ENCODE data around the gene IGFBP7.

IGFBP7 gene

GRCh38 chr4:57154926-57155325, 44.7 kb upstream of the IGFBP7 start:
- no peak for TF ChIP-seq CTCF (conservative IDR thresholded peaks at IDR 0.05; ENCODE audit: low read length)
- no peak for DNase-seq (ENCODE audit: low read depth)
- no peak overlapping the region for H3K4me3 ChIP-seq (ENCODE audit: low read length)

- H3K4me3 ChIP-seq (ENCODE audit: low read length): no peak overlapping the region
- peak; percentile 8 for DNase-seq (ENCODE audit: low read depth)
- TF ChIP-seq CTCF (conservative IDR thresholded peaks at IDR 0.05; ENCODE audit: low read length): no peak
These were observed 44.0 kb upstream of the IGFBP7 start for GRCh38 chr4:57154191-57154590.

- H3K4me3 ChIP-seq (ENCODE audit: low read length): no peak overlapping the region
- no peak for DNase-seq (ENCODE audit: low read depth)
- TF ChIP-seq CTCF (conservative IDR thresholded peaks at IDR 0.05; ENCODE audit: low read length): no peak
These were observed 43.0 kb upstream of the IGFBP7 start for GRCh38 chr4:57153207-57153606.

GRCh38 chr4:57151481-57151880, 41.3 kb upstream of the IGFBP7 start:
- DNase-seq (ENCODE audit: low read depth): no peak
- no peak overlapping the region for H3K4me3 ChIP-seq (ENCODE audit: low read length)
- TF ChIP-seq CTCF (conservative IDR thresholded peaks at IDR 0.05; ENCODE audit: low read length): no peak

GRCh38 chr4:57149833-57150232, 39.6 kb upstream of the IGFBP7 start:
- no peak for TF ChIP-seq CTCF (conservative IDR thresholded peaks at IDR 0.05; ENCODE audit: low read length)
- no peak for DNase-seq (ENCODE audit: low read depth)
- H3K4me3 ChIP-seq (ENCODE audit: low read length): no peak overlapping the region

GRCh38 chr4:57148831-57149505, 38.8 kb upstream of the IGFBP7 start:
- DNase-seq (ENCODE audit: low read depth): peak; percentile 75
- H3K4me3 ChIP-seq (ENCODE audit: low read length): no peak overlapping the region
- no peak for TF ChIP-seq CTCF (conservative IDR thresholded peaks at IDR 0.05; ENCODE audit: low read length)

GRCh38 chr4:57148177-57148576, 38.0 kb upstream of the IGFBP7 start:
- TF ChIP-seq CTCF (conservative IDR thresholded peaks at IDR 0.05; ENCODE audit: low read length): no peak
- H3K4me3 ChIP-seq (ENCODE audit: low read length): no peak overlapping the region
- DNase-seq (ENCODE audit: low read depth): no peak

Data from AG10803 (cell line).